Measurements from ENCODE around the gene PRMT3.

The PRMT3 gene

GRCh38 chr11:20457934-20458680 lies 70.6 kb downstream of the PRMT3 start:
- TF ChIP-seq ZBTB7A (IDR thresholded peaks at IDR 0.05; ENCODE audit: low read depth) = no peak

DNA sequence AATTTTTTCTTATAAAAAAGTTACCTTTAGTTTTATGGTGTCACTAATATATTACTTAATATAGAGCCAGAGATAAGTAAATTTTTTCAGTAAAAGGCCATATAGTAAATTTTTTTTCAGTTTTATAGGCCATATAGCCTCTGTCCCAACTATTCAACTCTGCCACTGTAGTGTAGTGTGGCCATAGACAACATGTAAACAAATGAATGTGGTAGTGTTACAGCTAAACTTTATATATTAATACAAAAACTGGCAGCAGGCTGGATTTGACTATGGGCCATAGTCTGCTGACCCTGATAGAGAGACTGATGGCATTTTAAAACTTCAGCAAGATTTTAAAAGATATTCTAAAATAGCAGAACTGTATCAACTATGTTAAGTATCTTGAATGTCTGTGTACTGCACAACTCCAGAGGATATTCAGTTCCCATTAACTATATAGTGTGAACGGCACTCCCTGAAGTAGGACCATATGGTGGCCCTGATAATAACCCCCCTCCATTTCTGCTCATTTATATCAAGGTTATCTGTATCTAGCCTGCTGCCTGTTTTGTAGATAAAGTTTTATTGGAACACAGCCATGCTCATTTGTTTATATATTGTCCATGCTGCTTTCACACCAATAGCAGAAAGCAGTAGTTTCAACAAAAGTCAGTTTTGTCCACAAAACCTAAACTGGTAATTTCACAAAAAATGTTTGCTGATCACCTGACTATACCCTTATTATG lies 71.6 kb downstream of the PRMT3 start:
- no peak for TF ChIP-seq NFIC (IDR thresholded peaks at IDR 0.05)
- TF ChIP-seq TAF1 (IDR thresholded peaks at IDR 0.05; ENCODE audit: low read depth) = no peak
- TF ChIP-seq TEAD4 (IDR thresholded peaks at IDR 0.05) = no peak
- TF ChIP-seq MAX (IDR thresholded peaks at IDR 0.05) = no peak
- no peak for TF ChIP-seq EGR1 (IDR thresholded peaks at IDR 0.05)
- no peak for TF ChIP-seq RAD21 (IDR thresholded peaks at IDR 0.05; ENCODE audit: low read depth)
- no peak for TF ChIP-seq CEBPB (IDR thresholded peaks at IDR 0.05)
- TF ChIP-seq ZBTB7A (IDR thresholded peaks at IDR 0.05; ENCODE audit: low read depth) = no peak
- no peak for TF ChIP-seq TCF12 (IDR thresholded peaks at IDR 0.05; ENCODE audit: low read depth)
- TF ChIP-seq USF1 (IDR thresholded peaks at IDR 0.05) = no peak
- TF ChIP-seq FOXM1 (IDR thresholded peaks at IDR 0.05; ENCODE audit: borderline replicate concordance, low read depth) = no peak

- no peak for TF ChIP-seq USF1 (IDR thresholded peaks at IDR 0.05)
- no peak for TF ChIP-seq EGR1 (IDR thresholded peaks at IDR 0.05)
- no peak for TF ChIP-seq CREB1 (IDR thresholded peaks at IDR 0.05; ENCODE audit: low read depth)
These were observed 72.3 kb downstream of the PRMT3 start for GRCh38 chr11:20459865-20460264.

DNA sequence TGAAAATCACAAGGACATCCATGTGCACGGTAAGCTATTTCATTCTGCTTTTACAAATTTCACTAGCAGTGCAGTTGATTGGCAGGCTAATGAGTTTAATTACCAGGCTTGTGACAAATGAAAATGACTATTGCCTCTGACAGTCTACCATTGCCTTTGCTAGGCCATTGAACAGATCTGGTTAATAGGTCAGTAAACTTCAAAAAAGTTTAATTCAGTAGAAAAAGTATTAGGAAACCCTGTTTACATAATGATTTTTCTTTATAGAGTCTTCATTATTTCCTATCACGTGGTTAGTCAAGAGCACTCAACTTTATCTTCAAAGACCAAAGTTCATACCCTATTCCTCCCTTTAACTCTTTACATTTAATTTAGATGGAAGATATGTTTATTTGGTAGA lies 77.0 kb downstream of the PRMT3 start:
- no peak for TF ChIP-seq NFIC (IDR thresholded peaks at IDR 0.05)
- TF ChIP-seq CEBPB (IDR thresholded peaks at IDR 0.05) = no peak
- TF ChIP-seq RAD21 (IDR thresholded peaks at IDR 0.05; ENCODE audit: low read depth) = no peak
- no peak for TF ChIP-seq YY1 (IDR thresholded peaks at IDR 0.05; ENCODE audit: low read depth)
- no peak for TF ChIP-seq ZBTB7A (IDR thresholded peaks at IDR 0.05; ENCODE audit: low read depth)
- TF ChIP-seq USF1 (IDR thresholded peaks at IDR 0.05) = no peak
- no peak for TF ChIP-seq FOXM1 (IDR thresholded peaks at IDR 0.05; ENCODE audit: borderline replicate concordance, low read depth)
- no peak for TF ChIP-seq TCF12 (IDR thresholded peaks at IDR 0.05; ENCODE audit: low read depth)
- TF ChIP-seq EGR1 (IDR thresholded peaks at IDR 0.05) = no peak
- TF ChIP-seq REST (IDR thresholded peaks at IDR 0.05; ENCODE audit: low read depth) = no peak
- TF ChIP-seq CREB1 (IDR thresholded peaks at IDR 0.05; ENCODE audit: low read depth) = no peak
- TF ChIP-seq EP300 (IDR thresholded peaks at IDR 0.05; ENCODE audit: borderline replicate concordance) = no peak
- no peak for TF ChIP-seq TAF1 (IDR thresholded peaks at IDR 0.05; ENCODE audit: low read depth)
- TF ChIP-seq TEAD4 (IDR thresholded peaks at IDR 0.05) = no peak
- no peak for TF ChIP-seq MAX (IDR thresholded peaks at IDR 0.05)

DNA sequence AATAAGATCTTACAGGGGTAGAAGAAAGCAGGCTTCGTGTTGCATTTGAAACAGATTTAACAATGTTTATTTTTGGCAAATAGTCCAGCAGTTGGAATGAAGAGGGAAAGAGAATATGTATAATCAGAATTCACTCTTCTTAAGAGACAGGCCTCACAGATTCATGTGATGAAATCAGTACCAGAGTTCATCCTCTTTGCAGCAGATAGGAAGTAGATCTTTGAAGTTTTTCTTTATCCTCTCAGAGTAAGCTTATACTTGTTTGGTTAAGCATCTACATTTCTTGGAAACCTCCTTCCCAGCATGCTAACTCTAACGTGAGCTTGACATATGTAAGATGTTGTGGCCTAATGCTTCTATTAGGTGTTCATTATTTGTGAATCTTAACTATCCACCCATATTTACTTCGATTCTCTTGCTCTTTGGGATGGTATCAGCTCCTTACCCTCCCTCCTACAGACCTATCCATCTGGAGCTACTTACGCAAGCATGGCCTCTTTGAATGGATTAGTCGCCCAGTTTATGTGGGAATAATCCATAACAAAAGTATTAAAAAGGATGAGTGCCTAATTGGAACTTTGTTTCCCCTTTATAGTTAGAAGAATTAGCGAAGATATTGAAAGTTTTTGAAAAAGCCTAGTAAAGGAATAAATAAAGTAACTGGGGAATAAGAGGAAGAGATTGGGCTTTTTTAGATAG lies 80.1 kb downstream of the PRMT3 start:
- TF ChIP-seq CEBPB (IDR thresholded peaks at IDR 0.05) (no peak), TEAD4 (IDR thresholded peaks at IDR 0.05) (no peak), NFIC (IDR thresholded peaks at IDR 0.05) (no peak), RAD21 (IDR thresholded peaks at IDR 0.05; ENCODE audit: low read depth) (no peak), REST (IDR thresholded peaks at IDR 0.05; ENCODE audit: low read depth) (no peak), TCF12 (IDR thresholded peaks at IDR 0.05; ENCODE audit: low read depth) (no peak), MAX (IDR thresholded peaks at IDR 0.05) (no peak), CREB1 (IDR thresholded peaks at IDR 0.05; ENCODE audit: low read depth) (no peak), YY1 (IDR thresholded peaks at IDR 0.05; ENCODE audit: low read depth) (no peak)

Data from Ishikawa (cell line).